Upper lobe of left lung (tissue), 4 donors: ENCODE results near the gene FGF14.

Source experiments
- CTCF ChIP-seq, 6 experiments: fragments of 450-650 bp in 4 of 6; fragments of 200-600 bp in 2 of 6; sonication (generic) in 2 of 6; IDR thresholded peaks; one replicate each; pipeline ENCODE4 v1.5.1; 2016 to 2019; ENCODE audit warnings: antibody characterized with exemption in 6 of 6
- POLR2AphosphoS5 ChIP-seq, 2 donors: sonication (generic); formaldehyde crosslinking; IDR thresholded peaks; one replicate each; pipeline ENCODE4 v1.5.1; 2017; ENCODE audit warnings: antibody characterized with exemption in 2 of 2

GRCh38 chr13:101798437-101798836, 603.4 kb downstream of the FGF14 start:
- TF ChIP-seq CTCF (IDR thresholded peaks at IDR 0.05), result no peak
- TF ChIP-seq POLR2AphosphoS5 (IDR thresholded peaks at IDR 0.05), result no peak
